ENCODE measurements around the gene KIRREL1. TPM values are rescaled to one million over a fixed set of nuclear protein-coding genes. Genes with fewer than 3 reads are reported as not detected.

KIRREL1 gene
- total RNA-seq, 1 donor from 2014 or later = 66.8 TPM

- DNase-seq (ENCODE audit: low spot score) = no peak
These were observed 8.7 kb downstream of the KIRREL1 start for GRCh38 chr1:158002022-158002630.

GRCh38 chr1:158002631-158003405 is 9.4 kb downstream of the KIRREL1 start:
- Mint-ChIP-seq H3K9me3 (ENCODE audit: unreplicated experiment) (no peaks in the 10 kb centered on the region), H3K36me3 (ENCODE audit: low read depth, unreplicated experiment) (peaks cover 12% of the 10 kb centered on the region), H3K27me3 (ENCODE audit: unreplicated experiment) (peaks cover 9% of the 10 kb centered on the region), H3K4me3 (ENCODE audit: unreplicated experiment) (no peak overlapping the region), H3K27ac (ENCODE audit: unreplicated experiment) (peak overlapping the region; percentile 40), H3K4me1 (ENCODE audit: unreplicated experiment) (peaks cover 68% of the 10 kb centered on the region)
- TF ChIP-seq CTCF (IDR thresholded peaks at IDR 0.05; ENCODE audit: unreplicated experiment) = no peak
- no peak for DNase-seq (ENCODE audit: low spot score)

More at GRCh38 chr1:158002022-158002630, 8.7 kb downstream of the KIRREL1 start:
- Mint-ChIP-seq H3K9me3 (ENCODE audit: unreplicated experiment) (no peaks in the 10 kb centered on the region), H3K27me3 (ENCODE audit: unreplicated experiment) (peaks cover 7% of the 10 kb centered on the region), H3K36me3 (ENCODE audit: low read depth, unreplicated experiment) (peaks cover 9% of the 10 kb centered on the region), H3K4me3 (ENCODE audit: unreplicated experiment) (no peak overlapping the region), H3K27ac (ENCODE audit: unreplicated experiment) (peak overlapping the region; percentile 88), H3K4me1 (ENCODE audit: unreplicated experiment) (peaks cover 64% of the 10 kb centered on the region)
- TF ChIP-seq CTCF (IDR thresholded peaks at IDR 0.05; ENCODE audit: unreplicated experiment) = no peak

DNA sequence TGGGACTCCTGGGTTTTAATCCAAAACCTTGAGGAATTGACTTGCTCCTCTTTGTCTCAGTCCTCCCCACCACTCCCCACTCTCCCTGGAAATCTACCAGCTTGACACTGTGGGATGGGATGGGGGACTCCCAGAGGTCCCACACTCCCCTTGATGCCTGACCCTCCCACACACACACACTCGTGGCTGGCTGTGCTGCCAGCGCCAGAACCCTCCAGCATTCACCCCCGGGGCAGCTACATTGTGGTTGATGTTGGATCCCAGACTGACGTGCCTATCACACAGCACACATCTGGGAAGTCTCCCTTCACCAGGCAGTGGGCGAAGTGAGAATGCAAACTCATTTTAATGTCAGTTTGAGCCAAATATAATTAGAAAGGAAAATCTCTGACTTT is 10.0 kb downstream of the KIRREL1 start:
- H3K27me3 Mint-ChIP-seq (ENCODE audit: unreplicated experiment) = peaks cover 9% of the 10 kb centered on the region
- no peak for TF ChIP-seq CTCF (IDR thresholded peaks at IDR 0.05; ENCODE audit: unreplicated experiment)
- peaks cover 12% of the 10 kb centered on the region for H3K36me3 Mint-ChIP-seq (ENCODE audit: low read depth, unreplicated experiment)
- no peak for DNase-seq (ENCODE audit: low spot score)
- peaks cover 73% of the 10 kb centered on the region for H3K4me1 Mint-ChIP-seq (ENCODE audit: unreplicated experiment)
- H3K9me3 Mint-ChIP-seq (ENCODE audit: unreplicated experiment) = no peaks in the 10 kb centered on the region
- H3K4me3 Mint-ChIP-seq (ENCODE audit: unreplicated experiment) = no peak overlapping the region
- H3K27ac Mint-ChIP-seq (ENCODE audit: unreplicated experiment) = no peak overlapping the region

- Mint-ChIP-seq H3K4me3 (ENCODE audit: unreplicated experiment) (no peak overlapping the region), H3K27ac (ENCODE audit: unreplicated experiment) (no peak overlapping the region), H3K27me3 (ENCODE audit: unreplicated experiment) (peaks cover 10% of the 10 kb centered on the region), H3K4me1 (ENCODE audit: unreplicated experiment) (peaks cover 73% of the 10 kb centered on the region), H3K9me3 (ENCODE audit: unreplicated experiment) (no peaks in the 10 kb centered on the region), H3K36me3 (ENCODE audit: low read depth, unreplicated experiment) (peaks cover 13% of the 10 kb centered on the region)
- no peak for DNase-seq (ENCODE audit: low spot score)
- no peak for TF ChIP-seq CTCF (IDR thresholded peaks at IDR 0.05; ENCODE audit: unreplicated experiment)
These were observed 11.8 kb downstream of the KIRREL1 start for GRCh38 chr1:158005224-158005623.

DNA sequence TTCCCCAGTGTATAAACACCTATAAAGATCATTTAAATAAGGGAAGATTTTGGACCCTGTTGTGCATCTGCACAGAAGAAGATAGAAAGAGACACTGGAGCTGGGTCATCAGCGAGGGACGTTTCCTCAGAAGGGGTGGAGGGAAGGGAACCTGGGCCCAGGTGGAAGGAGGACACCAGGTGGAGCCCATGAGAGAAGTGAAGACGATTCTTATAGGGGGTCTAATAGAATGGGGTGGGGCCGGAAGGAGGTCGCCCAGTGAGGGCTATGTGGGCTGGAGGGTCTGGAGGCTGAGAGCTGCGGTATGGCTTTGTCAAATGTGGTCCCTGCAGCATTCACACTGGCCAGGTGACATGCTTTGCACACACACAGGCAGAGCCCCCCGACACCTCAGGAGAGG is 13.7 kb downstream of the KIRREL1 start:
- DNase-seq (ENCODE audit: low spot score) = no peak
- H3K27me3 Mint-ChIP-seq (ENCODE audit: unreplicated experiment) = peaks cover 7% of the 10 kb centered on the region
- peak overlapping the region; percentile 67 for H3K27ac Mint-ChIP-seq (ENCODE audit: unreplicated experiment)
- H3K9me3 Mint-ChIP-seq (ENCODE audit: unreplicated experiment) = no peaks in the 10 kb centered on the region
- H3K4me1 Mint-ChIP-seq (ENCODE audit: unreplicated experiment) = peaks cover 73% of the 10 kb centered on the region
- H3K4me3 Mint-ChIP-seq (ENCODE audit: unreplicated experiment) = no peak overlapping the region
- H3K36me3 Mint-ChIP-seq (ENCODE audit: low read depth, unreplicated experiment) = peaks cover 18% of the 10 kb centered on the region
- TF ChIP-seq CTCF (IDR thresholded peaks at IDR 0.05; ENCODE audit: unreplicated experiment) = no peak
